A673 (cell line): Measurements from ENCODE around the gene CEP68.

Experiments
- CTCF ChIP-seq: fragments of 300-800, 200-600 bp; sonication (generic); conservative IDR thresholded peaks from 2 replicates; pipeline ENCODE4 v1.5.1; 2017; ENCODE audit warnings: low read depth, mild to moderate bottlenecking, antibody characterized with exemption, low read length, moderate library complexity, mixed read lengths
- EZH2 ChIP-seq: fragments of 200-600 bp; sonication (generic); IDR thresholded peaks from 2 replicates; pipeline ENCODE4 v1.6.1; 2017; ENCODE audit warnings: borderline replicate concordance, low read depth, mild to moderate bottlenecking, mixed read lengths, antibody characterized with exemption, low read length; ENCODE audit not compliant: poor library complexity, severe bottlenecking

GRCh38 chr2:65134158-65134557 is 77.9 kb downstream of the CEP68 start:
- TF ChIP-seq CTCF (no peak), EZH2 (no peak)
